ENCODE data around the gene ANKRD39.
"Not testable (repeated sequence)": the region's sequence is repeated elsewhere in the genome, so short reads cannot be mapped to it uniquely, and the experiment has no call there.

Gene ANKRD39, protein sequence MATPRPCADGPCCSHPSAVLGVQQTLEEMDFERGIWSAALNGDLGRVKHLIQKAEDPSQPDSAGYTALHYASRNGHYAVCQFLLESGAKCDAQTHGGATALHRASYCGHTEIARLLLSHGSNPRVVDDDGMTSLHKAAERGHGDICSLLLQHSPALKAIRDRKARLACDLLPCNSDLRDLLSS

DNA sequence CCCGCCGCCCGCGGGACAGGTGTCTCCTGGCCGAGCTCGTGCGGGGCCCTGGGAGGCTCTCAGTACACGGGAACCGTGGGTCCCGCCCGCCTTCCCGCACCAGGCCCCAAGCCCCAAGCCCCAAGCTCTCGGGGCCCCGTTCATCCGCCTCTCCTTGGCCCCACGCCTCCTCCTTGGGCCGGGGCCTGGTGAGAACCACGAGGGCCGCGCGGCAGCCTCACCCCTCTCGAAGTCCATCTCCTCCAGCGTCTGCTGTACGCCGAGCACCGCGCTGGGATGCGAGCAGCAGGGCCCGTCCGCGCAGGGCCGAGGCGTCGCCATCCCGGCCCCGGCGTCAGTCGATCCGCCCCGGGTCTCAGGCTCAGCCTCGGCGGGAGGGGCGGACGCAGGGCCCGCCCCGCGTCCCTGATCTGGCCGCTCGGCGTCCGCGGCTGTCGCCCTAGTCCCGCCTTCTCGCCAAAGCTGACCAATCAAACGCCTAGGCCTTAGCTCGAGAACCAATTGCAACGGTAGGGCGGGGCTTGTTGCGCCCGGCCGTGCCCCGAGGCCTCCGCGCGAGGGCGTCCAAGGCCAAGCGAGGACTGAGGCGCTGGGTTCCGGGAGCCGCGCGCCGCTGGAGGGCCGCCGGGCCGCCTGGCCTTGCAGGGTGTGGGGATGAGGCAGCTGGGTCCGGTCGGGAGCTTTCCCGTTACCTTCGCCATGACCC, at the start of gene ANKRD39:
ANKRD39 (minus strand) TSS at position 350 of the 706 bp plus-strand sequence; CDS start at position 321, 29 bp downstream.
- peak; percentile 92 for DNase-seq

DNA sequence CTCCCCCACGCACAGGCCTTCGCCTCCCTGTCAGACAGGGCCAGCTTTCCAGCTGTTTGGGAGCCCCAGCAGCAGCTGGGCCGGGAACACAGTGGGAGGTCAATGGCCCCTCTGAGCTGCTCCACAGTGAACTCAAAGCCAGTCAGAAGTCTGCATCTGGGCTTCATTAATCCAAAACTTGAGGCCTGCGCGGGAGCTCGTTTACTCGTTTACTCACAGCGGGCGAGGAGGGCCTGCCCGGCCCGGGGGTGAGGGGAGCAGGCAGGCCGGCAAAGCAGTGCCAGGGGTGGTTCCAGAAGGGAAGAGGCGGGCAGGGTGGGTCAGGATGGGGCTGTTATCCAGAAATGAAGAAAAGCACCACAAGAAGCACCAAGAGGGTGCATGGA, 48.9 kb upstream of the ANKRD39 start:
- DNase-seq, result no peak

DNA sequence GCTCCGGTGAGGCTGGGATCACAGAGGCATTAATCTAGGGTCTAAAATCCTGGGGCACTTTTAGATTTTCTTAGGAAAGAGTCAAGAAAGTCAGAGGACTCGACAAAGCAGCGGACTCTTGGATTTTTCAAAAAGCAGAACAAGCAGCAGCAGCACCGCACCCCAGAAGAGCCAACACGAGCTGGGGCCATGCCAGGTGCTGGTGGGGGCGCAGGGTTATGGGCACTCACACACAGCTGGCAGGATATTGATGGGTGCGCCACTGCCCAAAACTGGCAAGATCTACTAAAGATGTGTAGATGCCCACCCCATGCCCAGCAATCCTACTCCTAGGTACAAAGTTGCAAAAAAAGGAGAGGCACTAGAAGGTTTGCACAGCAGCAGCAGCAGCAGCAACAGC, 46.0 kb upstream of the ANKRD39 start:
- no peak for DNase-seq

DNA sequence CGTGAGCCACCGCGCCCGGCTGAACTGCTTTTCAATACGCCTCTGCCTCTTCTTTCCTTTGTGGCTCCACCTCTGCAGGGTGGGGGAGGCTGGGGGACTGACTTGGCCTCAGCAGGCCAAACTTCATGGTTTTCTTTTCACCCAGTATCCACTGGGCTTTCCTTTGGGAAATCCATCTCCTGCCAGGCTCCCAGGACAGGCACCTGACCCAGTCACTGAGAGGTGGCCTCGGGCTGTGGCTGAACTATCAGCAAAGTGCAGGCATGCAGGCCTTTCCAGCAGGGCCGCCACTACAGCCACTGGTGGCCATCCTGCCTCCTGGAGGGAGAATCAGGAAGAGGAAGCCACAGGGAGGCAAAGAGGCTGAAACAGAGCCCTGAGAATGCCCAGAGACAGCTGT, 45.5 kb upstream of the ANKRD39 start:
- DNase-seq, result no peak

DNA sequence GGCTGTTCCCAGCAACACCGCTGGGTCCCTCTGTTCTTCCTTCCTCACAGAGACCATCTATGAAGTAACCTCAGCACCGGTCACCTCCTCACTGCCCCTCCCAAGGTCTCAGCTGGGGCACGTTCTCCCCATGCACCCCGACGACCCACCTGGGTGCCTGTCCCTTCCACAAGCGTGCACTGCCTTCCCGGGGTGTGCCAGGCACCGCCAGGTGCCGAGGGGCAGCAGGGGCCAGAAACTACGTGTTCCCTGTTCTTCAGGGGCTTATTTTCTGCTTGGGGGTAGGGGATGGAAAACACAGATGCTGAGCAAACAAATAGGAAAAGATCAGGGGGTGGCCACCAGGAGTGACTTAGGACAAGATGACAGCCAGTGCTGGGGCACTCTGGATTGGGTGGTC, 42.4 kb upstream of the ANKRD39 start:
- no peak for DNase-seq

GRCh38 chr2:96899413-96899741, 41.6 kb upstream of the ANKRD39 start:
- no peak for DNase-seq

DNA sequence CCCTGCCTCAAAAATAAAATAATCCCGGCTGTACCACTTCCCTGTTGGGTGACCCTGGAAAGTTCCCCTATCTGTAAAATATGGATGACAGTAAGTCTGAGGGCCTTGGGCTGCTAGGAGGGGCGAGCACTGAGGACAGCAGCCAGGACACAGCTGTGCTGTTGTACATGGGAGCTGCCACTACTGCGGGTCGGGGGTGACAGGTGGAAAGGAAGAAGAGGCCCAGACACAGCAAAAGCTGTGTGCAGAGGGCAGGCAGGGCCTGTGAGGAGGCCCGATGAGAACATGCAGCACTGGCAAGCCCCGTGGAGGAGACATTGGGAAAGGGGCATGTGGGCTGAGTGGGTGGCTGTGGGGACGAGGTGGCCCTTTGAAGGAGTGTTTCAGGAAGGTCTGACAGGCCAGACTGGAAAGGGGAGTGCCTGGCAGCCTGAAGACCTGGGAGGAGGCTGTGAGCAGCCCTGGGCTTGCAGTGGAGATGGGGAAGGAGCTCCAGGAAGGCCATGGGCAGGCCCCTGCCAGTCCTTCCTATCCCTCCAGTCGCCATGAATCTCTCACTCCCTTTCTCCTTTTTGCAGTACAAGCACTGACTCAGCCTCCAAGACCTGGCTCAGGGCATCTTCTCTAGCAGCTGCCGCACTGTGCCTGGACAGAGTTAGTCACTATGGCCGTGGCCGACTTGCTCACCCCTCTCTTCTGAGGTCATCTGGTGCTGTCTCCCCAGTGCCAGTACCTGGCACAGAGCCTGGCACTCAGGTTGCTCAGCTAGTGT, 41.0 kb upstream of the ANKRD39 start:
- DNase-seq, result no peak

DNA sequence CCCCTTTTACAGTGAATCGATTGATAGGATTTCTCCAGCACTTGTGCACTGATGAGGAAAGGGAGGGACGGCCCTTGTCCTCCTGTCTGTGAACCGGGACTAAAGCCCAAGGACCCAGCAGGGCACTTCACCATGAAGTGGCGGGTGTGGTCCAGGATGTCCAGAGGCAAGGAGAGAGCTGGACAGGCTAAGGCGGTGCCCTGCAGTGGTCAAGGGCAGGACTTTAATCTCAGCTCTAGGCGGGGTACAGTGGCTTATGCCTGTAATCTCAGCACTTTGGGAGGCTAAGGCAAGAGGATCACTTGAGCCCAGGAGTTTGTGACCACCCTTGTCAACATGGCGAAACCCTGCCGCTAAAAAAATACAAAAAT, 40.3 kb upstream of the ANKRD39 start:
- no peak for DNase-seq

- DNase-seq, result no peak
Observed at GRCh38 chr2:96897491-96898134, 39.8 kb upstream of the ANKRD39 start.

DNA sequence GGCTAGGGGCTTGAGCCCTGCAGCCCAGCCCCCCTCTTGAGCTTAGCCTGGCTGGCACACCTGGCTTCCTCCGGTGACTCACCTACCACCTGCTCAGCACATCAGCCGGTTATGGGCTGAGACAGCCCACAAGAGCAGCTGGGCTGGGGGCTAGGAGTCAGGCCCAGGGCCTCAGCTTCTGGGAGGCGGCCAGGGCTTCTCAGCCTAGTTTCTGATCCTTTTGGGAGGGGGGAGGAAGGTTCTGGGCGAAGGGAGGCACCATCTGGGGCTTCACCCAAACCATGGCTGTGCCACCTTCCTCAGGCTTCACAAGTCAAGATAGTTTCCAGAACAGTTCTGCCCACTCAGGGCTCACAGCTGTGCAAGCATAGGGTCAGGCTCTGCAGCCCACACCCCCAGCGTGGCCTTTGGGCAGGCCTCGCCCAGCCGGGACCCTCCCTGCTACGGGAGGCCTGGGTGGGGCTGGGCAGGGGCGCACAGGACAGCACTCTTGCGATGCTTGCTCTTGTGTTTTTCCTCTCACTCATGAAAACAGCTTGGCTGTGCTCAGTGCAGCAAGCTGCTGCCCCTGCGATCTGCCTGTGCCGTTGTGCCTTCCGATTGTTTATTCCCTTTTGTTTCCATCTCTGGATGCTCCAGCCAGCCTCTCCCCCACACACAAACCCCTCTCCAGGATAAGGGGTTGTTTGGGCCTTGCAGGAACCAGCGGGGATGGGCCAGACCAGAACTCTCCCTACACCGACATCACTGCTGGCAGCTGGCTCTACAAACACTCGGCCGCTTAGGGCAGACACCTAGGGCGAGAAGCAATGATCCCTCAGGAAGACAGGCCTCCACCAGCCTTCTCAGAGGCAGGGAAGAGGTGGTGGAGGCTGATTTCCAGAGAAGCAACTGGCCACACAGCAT, 38.2 kb upstream of the ANKRD39 start:
- no peak for DNase-seq

- DNase-seq, result no peak
Observed at GRCh38 chr2:96895032-96895745, 37.4 kb upstream of the ANKRD39 start.

DNA sequence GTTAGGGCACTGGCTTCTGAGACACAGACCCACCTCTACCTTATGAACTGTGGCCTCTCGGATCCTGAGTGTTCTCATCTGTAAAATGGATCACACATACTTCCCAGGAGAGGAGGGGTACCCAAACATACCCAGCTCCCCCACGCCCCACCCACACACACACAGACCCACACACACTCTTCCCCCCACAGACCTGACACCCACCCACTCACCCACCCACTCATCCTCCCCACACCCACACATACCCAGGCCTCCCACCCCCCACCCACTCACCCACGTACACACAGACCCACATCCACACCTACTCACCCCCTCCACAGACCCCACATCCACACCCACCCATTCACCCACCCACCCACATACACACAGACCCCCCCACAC, 36.3 kb upstream of the ANKRD39 start:
- no peak for DNase-seq

GRCh38 chr2:96893289-96894150, 35.7 kb upstream of the ANKRD39 start:
- DNase-seq, result no peak

DNA sequence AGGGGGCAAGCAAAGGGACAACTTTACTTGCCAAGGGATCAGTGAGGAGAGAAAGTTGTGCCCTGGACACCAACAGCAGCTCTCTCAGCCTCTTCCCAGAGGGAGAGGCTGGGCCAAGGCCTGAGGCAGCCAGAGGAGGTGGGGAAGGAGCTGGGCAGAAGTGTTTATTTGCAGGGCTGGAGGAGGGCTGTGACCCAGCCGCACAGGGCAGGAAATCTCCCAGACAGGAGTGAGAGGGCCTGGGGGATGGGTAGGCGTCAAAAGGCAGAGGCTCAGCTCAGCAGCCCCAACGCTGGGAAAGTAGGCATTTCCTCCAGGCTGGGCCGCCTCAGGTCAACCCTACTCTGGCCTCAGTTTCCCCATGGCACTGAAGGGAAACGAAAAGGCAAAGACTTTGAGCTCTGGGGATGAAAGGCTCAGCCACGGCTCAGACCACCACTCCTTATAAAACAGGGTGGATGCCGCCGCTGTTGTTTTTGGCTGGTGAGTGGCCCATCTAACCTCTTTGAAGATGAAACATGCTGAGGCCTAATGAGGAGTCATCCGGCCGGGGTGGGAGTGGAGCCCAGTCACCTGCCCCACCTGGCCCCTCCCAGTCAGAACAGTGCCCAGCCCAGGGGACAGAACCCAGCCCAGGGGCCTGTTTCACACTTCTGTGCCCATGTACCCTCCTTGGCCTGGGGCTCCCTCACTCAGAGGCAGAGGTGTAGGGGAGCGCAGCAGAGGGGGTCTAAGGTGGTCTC, 33.9 kb upstream of the ANKRD39 start:
- DNase-seq, result no peak

- no peak for DNase-seq
Observed at GRCh38 chr2:96890726-96891385, 33.0 kb upstream of the ANKRD39 start.

GRCh38 chr2:96890252-96890651, 32.4 kb upstream of the ANKRD39 start:
- DNase-seq, result no peak

DNA sequence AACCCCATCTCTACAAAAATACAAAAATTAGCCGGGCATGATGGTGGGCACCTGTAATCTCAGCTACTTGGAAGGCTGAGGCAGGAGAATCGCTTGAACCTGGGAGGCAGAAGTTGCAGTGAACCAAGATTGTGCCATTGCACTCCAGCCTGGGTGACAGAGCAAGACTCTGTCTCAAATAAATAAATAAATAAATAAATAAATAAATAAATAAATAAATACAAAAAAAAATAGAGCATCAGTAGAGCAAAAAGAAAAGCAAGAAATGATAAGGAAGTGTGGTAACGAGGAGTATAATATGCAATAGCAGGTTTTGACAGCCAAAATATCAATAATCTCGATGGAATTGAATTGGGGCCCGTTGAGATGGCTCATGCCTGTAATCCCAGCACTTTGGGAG, 31.7 kb upstream of the ANKRD39 start:
- not testable (repeated sequence) for DNase-seq

- DNase-seq, result no peak
Observed at GRCh38 chr2:96888072-96889011, 30.5 kb upstream of the ANKRD39 start.
